Stimulated activated naive CD8-positive, alpha-beta T cell treated with anti-CD3 and anti-CD28 coated beads, Interleukin-15, Interleukin-2, amounts not matched to agents 100 ng/mL and 50 ng/mL, for 24 hours (primary cell): ENCODE measurements around the gene TEX10.
"Not testable (repeated sequence)": the region's sequence is repeated elsewhere in the genome, so short reads cannot be mapped to it uniquely, and the experiment has no call there.

Source experiments
- H3K27ac Mint-ChIP-seq: one replicate; pipeline ENCODE4 v1.8.0; 2021; ENCODE audit warnings: mild to moderate bottlenecking, mixed read lengths
- H3K27me3 Mint-ChIP-seq: one replicate; pipeline ENCODE4 v1.8.0; 2021; ENCODE audit warnings: mixed read lengths
- H3K36me3 Mint-ChIP-seq: one replicate; pipeline ENCODE4 v1.8.0; 2021; ENCODE audit warnings: low read depth, mixed read lengths
- H3K4me1 Mint-ChIP-seq: one replicate; pipeline ENCODE4 v1.8.0; 2021; ENCODE audit warnings: low read depth, mixed read lengths
- H3K4me3 Mint-ChIP-seq: one replicate; pipeline ENCODE4 v1.8.0; 2021; ENCODE audit warnings: mild to moderate bottlenecking, mixed read lengths
- H3K9me3 Mint-ChIP-seq: one replicate; pipeline ENCODE4 v1.8.0; 2021; ENCODE audit warnings: mixed read lengths

The TEX10 gene

DNA sequence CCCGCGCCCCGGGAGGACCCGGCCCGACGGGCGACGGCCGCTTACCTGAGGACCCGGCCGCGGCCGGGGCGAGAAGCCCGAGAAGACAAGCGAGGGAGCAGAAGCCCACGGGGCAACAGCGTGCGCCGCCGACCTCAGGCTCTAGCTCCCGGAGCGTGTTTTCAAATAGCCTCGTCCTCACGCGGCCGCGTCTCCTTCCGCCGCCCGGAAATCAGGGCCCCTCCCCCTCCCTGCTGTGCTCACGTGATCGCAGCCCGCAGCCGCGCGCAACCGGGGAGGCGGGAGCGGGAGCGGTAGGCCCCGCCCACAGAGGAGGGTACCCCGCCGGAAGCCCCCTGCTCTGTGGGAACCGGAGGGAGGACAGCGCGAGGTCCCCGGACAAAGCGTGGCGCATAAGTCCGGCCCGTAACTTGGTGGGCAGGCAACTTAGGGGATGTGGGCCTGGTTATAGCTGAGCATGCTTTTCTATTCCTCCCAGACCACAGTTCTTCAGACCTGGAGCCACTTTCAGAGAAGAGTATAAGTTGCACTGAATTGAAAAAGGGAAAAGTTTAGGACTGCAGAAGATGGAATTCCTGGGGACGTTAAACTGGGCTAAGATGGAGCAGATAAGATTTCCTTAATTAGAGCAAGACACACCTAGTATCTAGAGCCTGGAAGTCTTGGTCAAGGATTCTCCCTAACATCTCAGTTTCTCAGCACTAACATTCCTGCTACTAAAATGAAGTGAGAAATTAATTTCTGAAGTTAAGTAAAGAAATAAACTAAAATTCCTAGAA lies at the start of gene TEX10:
TEX10 (minus strand) TSS at position 216 of the 779 bp plus-strand sequence. CDS start 3,579 bp downstream, outside the sequence.
- peak within 1 kb of the TSS; percentile 93 for H3K27ac Mint-ChIP-seq
- peaks cover 5% of the 10 kb centered on the region for H3K9me3 Mint-ChIP-seq
- H3K4me3 Mint-ChIP-seq: peak within 1 kb of the TSS; percentile 95
- no peaks in the 10 kb centered on the region for H3K27me3 Mint-ChIP-seq
- H3K36me3 Mint-ChIP-seq: peaks cover 24% of the 10 kb centered on the region
- H3K4me1 Mint-ChIP-seq: peaks cover 51% of the 10 kb centered on the region

DNA sequence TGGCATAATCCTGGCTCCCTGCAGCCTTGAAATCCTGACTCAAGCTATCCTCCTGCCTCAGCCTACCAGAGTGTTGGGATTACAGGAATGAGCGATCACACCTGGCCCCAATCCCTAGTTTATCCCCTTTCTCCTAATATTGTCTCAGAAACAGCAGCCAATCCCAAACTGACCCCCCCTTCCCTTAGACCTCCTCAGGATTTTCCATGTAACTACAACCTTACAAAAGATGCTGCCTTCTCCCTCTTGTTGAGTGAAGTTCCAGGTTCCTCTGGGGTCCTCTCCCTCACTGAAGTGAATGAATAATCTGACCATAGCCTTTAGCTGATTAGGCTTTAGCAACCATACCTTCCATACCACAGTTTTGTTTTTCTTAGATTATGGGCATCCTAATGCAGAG lies 48.3 kb upstream of the TEX10 start:
- Mint-ChIP-seq H3K4me1 (no peaks in the 10 kb centered on the region), H3K4me3 (no peak overlapping the region), H3K27ac (no peak overlapping the region), H3K27me3 (peaks cover 8% of the 10 kb centered on the region), H3K9me3 (no peaks in the 10 kb centered on the region), H3K36me3 (no peaks in the 10 kb centered on the region)

DNA sequence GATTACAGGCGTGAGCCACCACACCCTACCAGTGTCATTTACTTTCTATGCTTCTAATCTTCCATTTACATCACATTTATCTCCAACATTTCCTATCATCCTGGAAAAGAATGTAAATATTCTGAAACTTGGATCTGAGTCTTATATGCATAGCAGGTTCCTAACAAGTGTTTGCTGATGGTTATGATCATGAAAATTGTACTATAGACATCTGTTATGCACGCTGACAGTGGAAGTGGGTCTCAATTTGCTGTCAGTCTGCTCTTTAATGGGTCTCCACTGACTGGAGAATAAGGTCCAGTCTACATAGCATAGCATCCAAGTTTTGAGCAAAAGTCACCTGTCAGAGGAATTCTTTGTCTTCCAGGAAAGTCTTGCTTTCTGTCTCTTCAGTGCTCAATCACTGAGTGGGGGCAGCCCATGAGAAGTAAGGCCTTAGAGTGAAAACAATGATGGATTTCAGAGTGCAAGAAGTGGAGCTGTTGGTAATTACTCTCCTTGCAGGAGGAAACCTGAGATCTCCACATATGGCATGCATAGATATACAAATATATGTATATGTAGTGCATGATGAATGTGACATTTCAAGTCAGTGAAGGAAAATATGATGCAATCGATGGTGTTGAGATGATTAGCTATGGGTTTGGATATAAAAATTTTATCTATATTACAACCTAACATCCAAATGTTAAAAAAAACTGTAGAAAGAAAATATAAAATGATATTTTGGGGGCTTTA lies 45.0 kb upstream of the TEX10 start:
- H3K27me3 Mint-ChIP-seq: no peaks in the 10 kb centered on the region
- H3K4me1 Mint-ChIP-seq: no peaks in the 10 kb centered on the region
- no peaks in the 10 kb centered on the region for H3K36me3 Mint-ChIP-seq
- H3K9me3 Mint-ChIP-seq: no peaks in the 10 kb centered on the region
- H3K27ac Mint-ChIP-seq: no peak overlapping the region
- H3K4me3 Mint-ChIP-seq: no peak overlapping the region

DNA sequence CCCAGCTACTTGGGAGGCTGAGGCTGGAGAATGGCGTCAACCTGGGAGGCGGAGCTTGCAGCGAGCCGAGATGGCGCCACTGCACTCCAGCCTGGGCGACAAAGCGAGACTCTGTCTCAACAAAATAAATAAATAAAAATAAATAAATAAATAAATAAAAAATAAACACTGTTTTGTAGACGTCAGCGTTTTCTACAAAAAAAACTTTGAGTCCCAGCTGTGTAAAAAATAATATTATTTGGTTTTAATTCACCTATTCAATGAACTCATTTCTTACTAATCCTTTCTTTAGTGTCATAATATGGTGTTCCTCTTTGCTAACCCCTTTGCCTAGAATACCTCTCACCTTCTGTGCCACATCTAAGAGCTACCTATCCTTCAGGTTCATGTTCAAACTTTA lies 44.0 kb upstream of the TEX10 start:
- H3K9me3 Mint-ChIP-seq: no peaks in the 10 kb centered on the region
- no peaks in the 10 kb centered on the region for H3K27me3 Mint-ChIP-seq
- no peak overlapping the region for H3K4me3 Mint-ChIP-seq
- H3K4me1 Mint-ChIP-seq: no peaks in the 10 kb centered on the region
- H3K36me3 Mint-ChIP-seq: no peaks in the 10 kb centered on the region
- H3K27ac Mint-ChIP-seq: no peak overlapping the region

DNA sequence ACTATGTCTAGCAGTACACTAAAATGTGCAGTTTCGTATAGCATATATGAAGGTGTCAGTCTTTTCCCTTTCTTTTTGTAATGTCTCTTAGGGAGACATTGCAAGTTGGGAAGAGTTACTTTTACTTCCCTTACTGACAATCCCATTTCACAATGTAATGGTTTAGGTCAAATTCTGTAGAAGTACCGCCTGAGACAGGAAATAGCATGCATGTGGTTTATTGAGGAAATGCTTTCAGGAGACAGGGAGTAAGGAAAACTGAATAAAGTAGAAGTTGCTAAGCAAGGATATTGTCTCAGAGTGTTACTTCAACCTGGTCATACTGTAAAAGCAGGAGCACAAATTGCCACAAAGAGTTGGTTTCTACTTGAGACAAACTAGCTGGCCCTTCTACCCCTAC lies 42.1 kb upstream of the TEX10 start:
- H3K36me3 Mint-ChIP-seq: no peaks in the 10 kb centered on the region
- no peaks in the 10 kb centered on the region for H3K27me3 Mint-ChIP-seq
- no peak overlapping the region for H3K27ac Mint-ChIP-seq
- H3K4me1 Mint-ChIP-seq: no peaks in the 10 kb centered on the region
- no peaks in the 10 kb centered on the region for H3K9me3 Mint-ChIP-seq
- no peak overlapping the region for H3K4me3 Mint-ChIP-seq

DNA sequence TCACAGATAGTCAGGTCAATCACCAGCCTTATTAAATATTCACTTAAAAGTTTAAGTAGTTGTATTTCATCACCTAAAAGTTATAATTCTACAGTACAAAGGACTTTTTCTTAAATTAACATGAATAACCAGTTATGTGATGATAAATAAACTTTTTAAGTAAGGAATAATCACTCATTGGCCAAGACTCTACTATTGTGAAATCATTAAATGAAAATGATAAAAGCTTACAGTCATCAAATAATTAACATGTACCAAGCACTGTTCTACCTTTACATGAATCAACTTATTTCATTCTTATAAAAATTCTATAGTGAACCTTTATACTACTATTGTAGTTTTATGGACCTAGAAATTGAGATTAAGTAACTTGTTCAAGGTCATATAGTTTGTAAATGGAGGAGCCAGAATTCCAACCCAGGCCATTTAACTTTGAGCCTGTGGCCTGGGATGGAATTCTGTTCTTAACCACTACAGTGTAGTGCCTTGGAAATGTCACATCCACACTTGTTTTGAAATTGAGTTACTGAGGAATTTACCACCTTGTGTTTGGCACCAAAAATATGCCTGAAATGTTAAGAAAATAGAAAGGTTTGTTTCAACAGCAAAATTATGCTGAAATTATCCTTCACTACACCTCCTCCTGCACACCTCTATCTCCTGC lies 41.4 kb upstream of the TEX10 start:
- Mint-ChIP-seq H3K4me3 (no peak overlapping the region), H3K27me3 (no peaks in the 10 kb centered on the region), H3K4me1 (no peaks in the 10 kb centered on the region), H3K36me3 (no peaks in the 10 kb centered on the region), H3K27ac (no peak overlapping the region), H3K9me3 (no peaks in the 10 kb centered on the region)

DNA sequence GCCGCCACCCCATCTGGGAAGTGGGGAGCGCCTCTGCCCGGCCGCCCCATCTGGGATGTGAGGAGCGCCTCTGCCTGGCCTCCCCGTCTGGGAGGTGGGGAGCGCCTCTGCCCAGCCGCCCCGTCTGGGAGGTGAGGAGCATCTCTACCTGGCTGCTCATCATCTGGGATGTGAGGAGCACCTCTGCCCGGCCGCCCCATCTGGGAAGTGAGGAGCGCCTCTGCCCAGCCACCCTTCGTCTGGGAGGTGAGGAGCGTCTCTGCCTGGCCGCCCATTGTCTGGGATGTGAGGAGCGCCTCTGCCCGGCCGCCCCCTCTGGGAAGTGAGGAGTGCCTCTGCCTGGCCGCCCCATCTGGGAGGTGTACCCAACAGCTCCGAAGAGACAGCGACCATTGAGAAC lies 40.2 kb upstream of the TEX10 start:
- not testable (repeated sequence) for H3K4me3 Mint-ChIP-seq, H3K27me3 Mint-ChIP-seq, H3K36me3 Mint-ChIP-seq, H3K9me3 Mint-ChIP-seq, H3K4me1 Mint-ChIP-seq, H3K27ac Mint-ChIP-seq

DNA sequence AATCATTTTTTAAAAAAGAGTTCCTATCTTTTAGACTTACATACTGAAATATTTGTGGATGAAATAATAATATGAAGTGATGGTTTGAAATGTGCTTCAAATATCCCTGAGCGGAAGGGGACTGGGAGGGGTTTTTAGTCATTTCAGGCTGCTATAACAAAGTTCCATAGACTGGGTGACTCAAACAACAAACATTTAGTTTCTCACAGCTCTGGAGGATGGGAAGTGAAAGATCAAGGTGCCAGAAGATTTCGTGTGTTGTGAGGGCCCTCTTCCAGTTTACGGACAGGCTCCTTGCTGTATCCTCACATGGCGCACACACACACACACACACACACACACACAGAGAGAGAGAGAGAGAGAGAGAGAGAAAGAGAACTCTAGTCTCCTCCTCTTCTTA lies 27.1 kb upstream of the TEX10 start:
- Mint-ChIP-seq H3K9me3 (peaks cover 5% of the 10 kb centered on the region), H3K4me1 (no peaks in the 10 kb centered on the region), H3K36me3 (no peaks in the 10 kb centered on the region), H3K27ac (no peak overlapping the region), H3K4me3 (no peak overlapping the region), H3K27me3 (no peaks in the 10 kb centered on the region)

DNA sequence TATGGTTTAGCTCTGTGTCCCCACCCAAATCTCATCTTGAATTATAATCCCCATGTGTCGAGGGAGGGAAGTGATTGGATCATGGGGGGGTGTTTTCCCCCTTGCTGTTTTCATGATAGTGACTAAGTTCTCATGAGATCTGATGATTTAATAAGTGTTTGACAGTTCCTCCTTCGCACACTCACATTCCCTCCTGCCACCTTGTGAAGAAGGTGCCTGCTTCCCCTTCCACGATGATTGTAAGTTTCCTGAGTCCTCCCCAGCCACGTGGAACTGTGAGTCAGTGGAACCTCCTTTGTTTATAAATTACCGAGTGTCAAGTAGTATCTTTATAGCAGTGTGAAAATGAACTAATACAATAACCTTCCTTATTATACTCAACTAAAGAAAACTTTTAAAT lies 24.3 kb upstream of the TEX10 start:
- Mint-ChIP-seq H3K27ac (no peak overlapping the region), H3K36me3 (no peaks in the 10 kb centered on the region), H3K27me3 (no peaks in the 10 kb centered on the region), H3K4me1 (no peaks in the 10 kb centered on the region), H3K9me3 (no peaks in the 10 kb centered on the region), H3K4me3 (no peak overlapping the region)

DNA sequence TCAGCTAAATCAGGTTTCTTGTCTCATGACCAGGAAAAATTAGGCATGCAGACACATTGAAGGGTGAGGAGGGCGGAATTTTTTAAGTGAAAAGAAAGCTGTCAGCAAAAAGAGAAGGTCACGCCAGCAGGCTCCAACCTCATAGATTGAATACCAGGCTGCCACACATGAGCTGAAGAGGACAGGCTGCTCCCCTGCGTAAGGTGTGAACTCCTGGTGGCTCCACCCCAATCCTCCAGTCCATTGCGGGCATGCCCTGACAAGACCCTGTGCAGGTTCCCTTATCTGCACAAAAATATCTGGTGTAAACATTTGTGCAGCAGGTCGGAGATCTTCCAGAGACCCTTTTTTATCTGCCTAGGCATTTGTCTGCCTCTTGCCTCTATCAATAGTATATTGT lies 22.9 kb upstream of the TEX10 start:
- no peaks in the 10 kb centered on the region for H3K36me3 Mint-ChIP-seq
- H3K4me1 Mint-ChIP-seq: no peaks in the 10 kb centered on the region
- H3K9me3 Mint-ChIP-seq: no peaks in the 10 kb centered on the region
- no peaks in the 10 kb centered on the region for H3K27me3 Mint-ChIP-seq
- no peak overlapping the region for H3K4me3 Mint-ChIP-seq
- H3K27ac Mint-ChIP-seq: no peak overlapping the region

DNA sequence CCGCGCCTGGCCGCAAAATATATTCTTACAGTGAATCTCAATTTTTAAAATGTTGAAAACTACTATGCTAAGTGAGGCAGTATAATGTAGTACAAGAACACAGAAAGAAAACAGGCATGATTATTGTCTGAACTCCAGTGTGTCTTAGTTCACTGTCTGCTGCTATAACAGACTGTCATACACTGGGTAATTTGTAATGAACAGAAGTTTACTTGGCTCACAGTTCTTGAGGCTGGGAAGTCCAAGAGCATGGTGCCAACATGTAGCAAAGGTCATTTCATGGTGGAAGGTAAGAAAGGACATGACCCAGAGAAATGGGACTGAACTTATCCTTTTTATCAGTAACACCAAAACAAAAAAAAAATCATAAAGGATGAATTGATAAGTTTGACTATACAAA lies 19.9 kb upstream of the TEX10 start:
- Mint-ChIP-seq H3K4me3 (no peak overlapping the region), H3K9me3 (no peaks in the 10 kb centered on the region), H3K27ac (no peak overlapping the region), H3K4me1 (no peaks in the 10 kb centered on the region), H3K27me3 (no peaks in the 10 kb centered on the region), H3K36me3 (no peaks in the 10 kb centered on the region)

DNA sequence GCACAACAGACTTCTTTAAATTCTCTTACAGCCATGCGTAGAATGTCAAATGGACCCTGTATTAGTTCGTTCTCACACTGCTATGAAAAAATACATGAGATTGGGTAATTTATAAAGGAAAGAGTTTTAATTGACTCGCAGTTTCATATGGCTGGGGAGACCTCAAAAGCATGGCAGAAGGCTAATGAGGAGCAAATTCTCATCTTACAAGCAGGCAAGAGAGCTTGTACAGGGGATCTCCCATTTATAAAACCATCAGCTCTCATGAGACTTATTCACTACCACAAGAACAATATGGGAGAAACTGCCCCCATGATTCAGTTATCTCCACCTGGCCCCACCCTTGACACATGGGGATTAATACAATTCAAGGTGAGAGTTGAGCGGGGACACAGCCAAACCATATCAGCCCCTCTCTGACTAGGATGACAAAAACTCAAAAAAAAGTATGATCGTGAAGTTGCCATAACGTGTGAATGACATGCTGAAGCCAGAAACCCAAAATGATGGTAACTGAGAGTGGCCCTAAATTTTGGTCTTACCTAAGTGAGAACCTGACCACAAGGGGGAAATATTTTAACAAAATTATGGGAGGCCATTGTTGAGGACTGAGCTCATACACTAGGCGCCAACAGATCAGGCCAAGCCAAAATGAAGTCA lies 17.5 kb upstream of the TEX10 start:
- Mint-ChIP-seq H3K4me1 (no peaks in the 10 kb centered on the region), H3K36me3 (no peaks in the 10 kb centered on the region), H3K9me3 (peaks cover 7% of the 10 kb centered on the region), H3K4me3 (no peak overlapping the region), H3K27me3 (no peaks in the 10 kb centered on the region), H3K27ac (no peak overlapping the region)

DNA sequence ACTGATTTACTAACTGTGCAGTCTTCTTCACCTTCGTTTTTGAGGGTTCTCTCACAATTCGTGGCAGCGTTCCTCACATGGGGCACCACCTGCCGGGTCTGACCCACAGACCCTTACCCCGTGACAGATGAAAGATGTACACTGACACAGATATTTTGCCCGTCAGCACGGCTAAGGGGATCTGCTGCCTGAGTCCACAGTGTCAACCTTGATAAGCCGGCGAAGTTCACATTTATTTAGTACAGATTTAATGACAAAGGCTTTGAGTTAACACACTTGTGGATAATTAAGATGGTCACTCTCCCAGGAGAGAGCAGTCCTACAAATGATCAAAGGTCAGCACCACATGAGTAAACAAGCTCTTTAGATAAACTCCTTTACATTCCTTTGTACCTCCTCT lies 15.9 kb upstream of the TEX10 start:
- Mint-ChIP-seq H3K27me3 (no peaks in the 10 kb centered on the region), H3K27ac (no peak overlapping the region), H3K4me1 (no peaks in the 10 kb centered on the region), H3K9me3 (peaks cover 7% of the 10 kb centered on the region), H3K4me3 (no peak overlapping the region), H3K36me3 (no peaks in the 10 kb centered on the region)

DNA sequence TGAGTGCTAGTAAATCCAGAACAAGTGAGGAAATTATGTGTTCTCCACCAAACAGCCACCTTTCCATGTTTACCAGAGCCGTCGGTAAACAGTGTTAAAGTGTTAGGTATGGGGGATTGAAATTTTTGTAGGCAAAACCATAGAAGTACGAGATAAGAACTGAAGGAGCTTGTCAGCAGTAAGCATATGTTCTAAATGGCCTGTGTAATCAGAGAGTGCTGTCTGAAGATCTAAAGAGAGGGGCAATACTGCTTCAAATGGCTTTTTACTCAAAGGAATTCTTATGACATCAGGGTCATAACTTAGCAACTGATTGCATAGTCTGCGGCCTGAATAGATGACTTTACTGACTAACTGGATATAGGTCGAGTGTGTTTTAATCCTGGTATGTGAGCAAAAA lies 13.4 kb upstream of the TEX10 start:
- Mint-ChIP-seq H3K27me3 (no peaks in the 10 kb centered on the region), H3K9me3 (peaks cover 7% of the 10 kb centered on the region), H3K36me3 (no peaks in the 10 kb centered on the region)

DNA sequence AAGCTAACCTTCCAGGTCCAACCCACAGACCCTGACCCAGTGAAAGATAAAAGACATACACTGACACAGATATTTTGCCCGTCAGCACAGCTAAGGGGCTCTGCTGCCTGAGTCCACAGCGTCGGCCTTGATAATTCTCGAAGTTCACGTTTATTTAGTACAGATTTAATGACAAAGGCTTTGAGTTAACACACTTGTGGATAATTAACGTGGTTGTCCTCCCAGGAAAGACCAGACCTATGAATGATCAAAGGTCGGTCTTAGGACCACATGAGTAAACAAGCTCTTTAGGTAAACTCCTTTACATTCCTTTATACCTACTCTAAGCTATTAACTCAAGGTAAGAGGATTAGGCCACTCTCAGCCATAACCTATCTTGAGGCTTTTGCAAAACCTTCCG lies 11.3 kb upstream of the TEX10 start:
- peaks cover 7% of the 10 kb centered on the region for H3K9me3 Mint-ChIP-seq
- no peaks in the 10 kb centered on the region for H3K27me3 Mint-ChIP-seq
- no peak overlapping the region for H3K27ac Mint-ChIP-seq
- H3K4me1 Mint-ChIP-seq: no peaks in the 10 kb centered on the region
- no peaks in the 10 kb centered on the region for H3K36me3 Mint-ChIP-seq
- H3K4me3 Mint-ChIP-seq: no peak overlapping the region

More for the DNA sequence above, 13.4 kb upstream of the TEX10 start:
- Mint-ChIP-seq H3K4me1 (no peaks in the 10 kb centered on the region), H3K27ac (no peak overlapping the region), H3K4me3 (no peak overlapping the region)
